Upper lobe of left lung (tissue), 6 donors: Measurements from ENCODE around the gene PLXNB2. TPM values are rescaled to one million over a fixed set of nuclear protein-coding genes. Genes with fewer than 3 reads are reported as not detected.

Source experiments
- ATAC-seq, 2 donors: fragments of 200-7000 bp; cut with Tn5 transposase; one replicate each; pipeline ENCODE4 v1.9.1; 2022; ENCODE audit warnings: mild to moderate bottlenecking in 2 of 2, moderate library complexity in 2 of 2; ENCODE audit not compliant: low FRiP score in 2 of 2
- DNase-seq, 2 donors: peaks; one replicate each; pipeline ENCODE4 v3.0.0-alpha.2; 2019 to 2020
- H3K27ac ChIP-seq, 4 donors: fragments of 200-600 bp; sonication (generic); one replicate each; pipeline ENCODE4 v1.5.1; 2016 to 2019
- H3K27me3 ChIP-seq, 4 donors: fragments of 200-600 bp; sonication (generic); one replicate each; pipeline ENCODE4 v1.5.1; 2017 to 2019
- H3K36me3 ChIP-seq, 4 donors: fragments of 200-600 bp; sonication (generic); one replicate each; pipeline ENCODE4 v1.5.1; 2016 to 2019
- H3K4me1 ChIP-seq, 4 donors: fragments of 200-600 bp; sonication (generic); one replicate each; pipeline ENCODE4 v1.5.1; 2018 to 2019
- H3K4me3 ChIP-seq, 4 donors: fragments of 200-600 bp; sonication (generic); one replicate each; pipeline ENCODE4 v1.5.1; 2017 to 2019; ENCODE audit warnings: mild to moderate bottlenecking in 2 of 4, moderate library complexity in 1 of 4
- H3K9me3 ChIP-seq, 4 donors: fragments of 200-600 bp; sonication (generic); one replicate each; pipeline ENCODE4 v1.5.1; 2018 to 2019
- CTCF ChIP-seq, 6 experiments: fragments of 450-650 bp in 4 of 6; fragments of 200-600 bp in 2 of 6; sonication (generic) in 2 of 6; IDR thresholded peaks; one replicate each; pipeline ENCODE4 v1.5.1; 2016 to 2019; ENCODE audit warnings: antibody characterized with exemption in 6 of 6
- EP300 ChIP-seq, 4 donors: sonication (generic); formaldehyde crosslinking; IDR thresholded peaks; one replicate each; pipeline ENCODE4 v1.5.1; 2017; ENCODE audit warnings: antibody characterized with exemption in 4 of 4, control low read depth in 2 of 4
- POLR2A ChIP-seq, 4 donors: fragments of 450-650 bp; IDR thresholded peaks; one replicate each; pipeline ENCODE4 v1.5.1; 2016 to 2017; ENCODE audit warnings: antibody characterized with exemption in 4 of 4, mild to moderate bottlenecking in 2 of 4
- POLR2AphosphoS5 ChIP-seq, 2 donors: sonication (generic); formaldehyde crosslinking; IDR thresholded peaks; one replicate each; pipeline ENCODE4 v1.5.1; 2017; ENCODE audit warnings: antibody characterized with exemption in 2 of 2
- WGBS, 2 donors: methylation state at CpG; one replicate each; pipeline ENCODE4 v1.1.5; 2017 to 2018; 5-methylcytosine and 5-hydroxymethylcytosine counted together
- total RNA-seq, 6 donors: library from RNA; depleted of rRNA in 4 of 6; stranded (reverse); fragments of >200 nt in 4 of 6; gene quantifications; one replicate each; pipeline versions ENCODE4 v1.1.0 to v1.2.1, GENCODE V29; 2016 to 2021
- donor health status: DM: no; HTN: no; CAD: no; lungs with moderate emphysema.
- donor health status: DM: no; HTN: yes; CAD: no; lungs with severe emphysema.

The PLXNB2 gene
- total RNA-seq, 6 donors from 2014 or later: 218 to 407 (median 313) TPM

GRCh38 chr22:50280708-50281383 lies 26.6 kb downstream of the PLXNB2 start:
- peaks cover 28 to 97% (median 90%) of the 10 kb centered on the region in 4 donors for H3K36me3 ChIP-seq
- peak overlapping the region in 2 of 4 donors; percentile 74 to 84 for H3K27ac ChIP-seq
- no peaks in the 10 kb centered on the region for H3K27me3 ChIP-seq
- WGBS, 2 donors: 95 to 96% methylated on average over 30 to 44 of the region's 47 CpGs
- no peak for TF ChIP-seq POLR2A (IDR thresholded peaks at IDR 0.05)
- no peak for TF ChIP-seq CTCF (IDR thresholded peaks at IDR 0.05)
- TF ChIP-seq POLR2AphosphoS5 (IDR thresholded peaks at IDR 0.05): no peak
- no peak for TF ChIP-seq EP300 (IDR thresholded peaks at IDR 0.05)
- DNase-seq (no peak), ATAC-seq (no peak)
- H3K9me3 ChIP-seq: no peaks in the 10 kb centered on the region
- H3K4me1 ChIP-seq: peaks cover 2 to 44% (median 19%) of the 10 kb centered on the region in 4 donors
- no peak overlapping the region for H3K4me3 ChIP-seq

- WGBS, 2 donors: 92 to 95% methylated on average over 11 to 31 of the region's 38 CpGs
- Histone ChIP-seq H3K36me3 (peaks cover 28 to 100% (median 94%) of the 10 kb centered on the region in 4 donors), H3K27ac (peak overlapping the region in 2 of 4 donors; percentile 0 to 20), H3K9me3 (no peaks in the 10 kb centered on the region), H3K4me3 (no peak overlapping the region), H3K27me3 (no peaks in the 10 kb centered on the region), H3K4me1 (peaks cover 2 to 48% (median 20%) of the 10 kb centered on the region in 4 donors)
- TF ChIP-seq CTCF (IDR thresholded peaks at IDR 0.05) (no peak), POLR2AphosphoS5 (IDR thresholded peaks at IDR 0.05) (no peak), POLR2A (IDR thresholded peaks at IDR 0.05) (no peak), EP300 (IDR thresholded peaks at IDR 0.05) (no peak)
- ATAC-seq (no peak), DNase-seq (peak in 1 of 2 donors; percentile 49)
Measured at GRCh38 chr22:50280022-50280707, 27.3 kb downstream of the PLXNB2 start.

- TF ChIP-seq POLR2AphosphoS5 (IDR thresholded peaks at IDR 0.05): no peak
- TF ChIP-seq POLR2A (IDR thresholded peaks at IDR 0.05): no peak
- TF ChIP-seq CTCF (IDR thresholded peaks at IDR 0.05): no peak
- no peak for TF ChIP-seq EP300 (IDR thresholded peaks at IDR 0.05)
- no peak for ATAC-seq
- H3K27me3 ChIP-seq: no peaks in the 10 kb centered on the region
- no peaks in the 10 kb centered on the region for H3K9me3 ChIP-seq
- peaks cover 2 to 51% (median 21%) of the 10 kb centered on the region in 4 donors for H3K4me1 ChIP-seq
- DNase-seq: no peak
- H3K36me3 ChIP-seq: peaks cover 28 to 94% (median 91%) of the 10 kb centered on the region in 4 donors
- no peak overlapping the region for H3K4me3 ChIP-seq
- no peak overlapping the region for H3K27ac ChIP-seq
- WGBS, 2 donors: 92 to 94% methylated on average over 15 to 30 of the region's 30 CpGs
Measured at GRCh38 chr22:50278956-50279619, 28.4 kb downstream of the PLXNB2 start.

- 93 to 94% methylated on average over 4 to 10 of the region's 21 CpGs for WGBS, 2 donors
Measured at GRCh38 chr22:50278461-50278860, 29.0 kb downstream of the PLXNB2 start.

More at GRCh38 chr22:50278461-50278860, 29.0 kb downstream of the PLXNB2 start:
- H3K27me3 ChIP-seq: no peaks in the 10 kb centered on the region
- no peaks in the 10 kb centered on the region for H3K9me3 ChIP-seq
- no peak overlapping the region for H3K4me3 ChIP-seq
- DNase-seq: no peak
- no peak overlapping the region for H3K27ac ChIP-seq
- H3K36me3 ChIP-seq: peaks cover 28 to 90% (median 85%) of the 10 kb centered on the region in 4 donors
- no peak for TF ChIP-seq CTCF (IDR thresholded peaks at IDR 0.05)
- no peak for TF ChIP-seq EP300 (IDR thresholded peaks at IDR 0.05)
- TF ChIP-seq POLR2AphosphoS5 (IDR thresholded peaks at IDR 0.05): no peak
- TF ChIP-seq POLR2A (IDR thresholded peaks at IDR 0.05): no peak
- ATAC-seq: no peak
- H3K4me1 ChIP-seq: peaks cover 2 to 48% (median 21%) of the 10 kb centered on the region in 4 donors
